ENCODE results near the gene DGKG.

The DGKG gene

DNA sequence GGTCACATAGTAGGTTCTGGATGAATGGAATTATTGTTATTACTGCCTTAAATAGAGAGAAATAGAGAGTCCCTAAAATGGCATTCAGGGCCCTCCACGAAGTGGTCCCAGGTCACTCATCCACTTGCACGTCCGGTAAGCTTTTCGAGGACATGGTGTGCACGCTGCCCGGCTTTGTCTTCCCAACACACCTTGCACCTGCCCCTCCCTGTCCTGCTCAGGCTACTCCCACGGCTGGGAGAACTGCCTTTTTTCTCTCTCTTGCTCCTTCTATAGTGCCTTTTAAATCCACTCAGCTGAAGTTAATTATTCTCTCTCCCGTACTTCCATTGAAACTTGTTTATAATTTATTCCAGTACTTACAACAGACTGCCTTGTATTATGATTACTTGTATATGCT is 5.6 kb upstream of the DGKG start:
- DNase-seq (ENCODE audit: low read depth) = no peak

DNA sequence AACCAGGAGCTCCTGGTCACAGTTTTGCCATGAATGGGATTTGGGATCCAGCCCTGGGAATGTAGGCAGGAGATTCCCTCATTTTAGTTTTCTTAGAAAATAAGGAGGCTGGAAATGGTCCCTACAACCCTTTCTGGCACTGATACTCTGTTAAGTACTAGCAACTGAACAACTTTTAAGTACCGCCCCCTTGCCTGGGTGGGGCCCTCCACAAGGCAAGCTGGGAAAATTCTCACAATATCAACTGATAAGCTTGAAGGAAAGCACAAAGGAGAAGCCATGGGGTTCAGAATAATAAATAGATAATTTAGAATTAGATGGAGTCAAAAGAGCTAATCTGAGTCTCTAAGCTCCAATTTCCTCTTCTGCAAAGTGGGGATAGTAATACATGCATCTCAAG is 4.2 kb upstream of the DGKG start:
- no peak for DNase-seq (ENCODE audit: low read depth)

DNA sequence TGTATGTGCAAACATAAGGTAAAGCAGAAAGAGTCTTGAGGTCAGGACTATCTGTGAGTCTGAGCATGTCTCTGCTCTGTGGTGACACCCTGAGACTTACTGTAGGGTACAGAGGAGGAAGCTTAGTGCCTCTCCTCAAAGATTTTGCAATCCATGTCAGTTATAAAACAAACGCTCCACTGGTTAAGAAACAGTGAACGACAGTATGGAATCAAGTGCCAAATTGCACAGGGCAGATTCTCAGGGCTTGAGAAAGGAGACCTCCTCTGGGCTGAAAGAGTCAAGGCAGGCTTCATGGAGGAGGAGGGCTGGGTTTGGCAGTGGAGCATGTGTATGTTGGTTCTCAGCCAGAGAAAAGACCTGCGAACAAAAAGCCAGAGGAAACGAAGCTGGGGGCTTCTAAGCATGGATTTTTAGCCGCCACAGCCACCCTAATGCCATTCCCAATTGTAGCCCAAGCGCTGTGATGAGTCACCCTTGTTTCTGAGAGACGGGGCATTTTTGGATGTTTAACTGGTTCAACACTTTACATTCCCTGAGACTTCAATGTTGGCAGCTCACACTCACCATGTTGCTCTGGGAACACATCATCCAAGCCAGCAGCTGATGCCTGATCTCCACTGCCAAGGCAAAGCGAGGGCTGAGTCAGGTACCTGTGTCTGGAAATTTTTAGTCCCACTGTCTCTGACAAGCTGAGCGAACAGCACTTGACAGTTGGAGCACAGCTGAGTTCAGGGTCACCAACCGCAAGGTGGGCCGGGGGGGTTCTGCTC is 3.4 kb upstream of the DGKG start:
- DNase-seq (ENCODE audit: low read depth) = no peak

DNA sequence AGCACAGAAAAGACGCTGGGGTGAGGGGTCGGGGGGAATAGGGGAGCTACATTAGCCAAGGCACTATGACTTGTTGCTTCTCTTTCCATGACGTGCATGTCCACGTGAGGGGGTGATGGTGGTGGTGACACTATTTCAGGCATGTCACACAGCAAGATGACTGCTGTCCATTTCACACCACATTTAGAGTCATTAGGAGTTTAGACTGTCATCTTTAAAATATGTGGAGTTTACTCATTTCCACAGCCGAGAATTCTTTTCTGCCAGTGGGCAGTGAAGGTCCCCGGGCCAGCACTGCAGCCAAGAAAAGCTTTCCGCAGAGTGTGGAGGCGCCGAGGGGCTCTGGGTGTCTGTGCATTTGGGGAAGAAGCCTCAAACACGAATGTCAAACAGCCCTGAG is 954 bp upstream of the DGKG start:
- DNase-seq (ENCODE audit: low read depth) = no peak

DNA sequence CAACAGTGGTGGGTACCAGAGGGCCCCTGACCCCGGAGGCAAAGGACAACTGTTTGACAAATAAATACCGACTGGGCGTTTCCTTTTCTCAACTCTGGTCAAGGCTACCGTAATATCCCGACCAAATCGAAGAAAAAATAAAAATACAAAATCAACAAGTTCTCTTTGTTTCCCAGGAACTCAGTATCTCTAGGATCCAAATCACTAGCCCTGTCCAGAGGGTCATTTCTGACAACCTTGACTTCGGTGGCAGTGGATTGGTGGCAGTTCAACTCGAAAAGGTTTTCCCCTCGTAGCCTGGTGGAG is 456 bp upstream of the DGKG start:
- no peak for DNase-seq (ENCODE audit: low read depth)

DNA sequence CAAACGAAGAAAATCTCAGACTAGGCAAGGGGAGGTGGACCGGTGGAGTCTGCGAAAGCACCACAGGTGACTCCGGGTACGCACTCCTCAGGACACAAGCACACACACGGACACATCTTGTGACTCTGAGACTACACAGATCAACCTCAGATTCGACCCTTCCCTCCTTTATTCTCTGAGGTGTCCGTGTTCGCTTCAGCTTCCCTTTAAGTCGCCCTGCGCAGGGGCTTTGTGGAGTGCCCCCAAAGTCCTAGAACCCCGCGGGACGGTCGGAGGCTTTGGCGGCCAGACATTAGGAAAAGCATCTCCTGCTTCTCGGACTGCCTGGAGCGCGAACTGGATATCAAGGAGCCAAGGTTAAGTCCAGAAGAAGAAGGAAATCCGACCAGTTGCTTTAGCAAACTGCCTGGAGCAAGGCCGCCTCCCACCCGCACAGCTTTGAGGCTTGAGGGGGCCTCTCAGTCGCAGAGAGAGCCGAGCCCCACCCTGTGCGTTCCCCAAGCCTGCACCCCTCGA is 730 bp downstream of the DGKG start:
- DNase-seq (ENCODE audit: low read depth) = no peak

DNA sequence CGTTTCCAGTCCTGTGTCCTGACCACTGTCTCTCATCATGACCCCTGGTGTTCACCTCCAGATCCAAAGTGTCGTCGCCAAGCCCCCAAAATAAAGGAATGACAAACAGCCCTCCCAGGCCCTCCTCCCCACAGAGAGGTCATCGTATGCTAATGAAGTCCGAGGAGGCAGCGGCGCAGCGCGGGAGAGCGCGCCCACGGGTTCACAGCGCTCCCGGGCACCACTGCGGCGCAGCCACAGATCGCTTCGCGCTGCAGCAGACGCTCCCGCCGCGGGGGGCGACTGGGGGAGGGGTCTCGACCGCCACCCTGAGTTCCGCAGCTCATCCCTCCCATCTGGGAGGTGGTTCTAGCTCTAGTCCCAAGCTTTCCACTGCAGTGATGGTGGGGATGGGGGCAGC is 1.3 kb downstream of the DGKG start:
- no peak for DNase-seq (ENCODE audit: low read depth)

DNA sequence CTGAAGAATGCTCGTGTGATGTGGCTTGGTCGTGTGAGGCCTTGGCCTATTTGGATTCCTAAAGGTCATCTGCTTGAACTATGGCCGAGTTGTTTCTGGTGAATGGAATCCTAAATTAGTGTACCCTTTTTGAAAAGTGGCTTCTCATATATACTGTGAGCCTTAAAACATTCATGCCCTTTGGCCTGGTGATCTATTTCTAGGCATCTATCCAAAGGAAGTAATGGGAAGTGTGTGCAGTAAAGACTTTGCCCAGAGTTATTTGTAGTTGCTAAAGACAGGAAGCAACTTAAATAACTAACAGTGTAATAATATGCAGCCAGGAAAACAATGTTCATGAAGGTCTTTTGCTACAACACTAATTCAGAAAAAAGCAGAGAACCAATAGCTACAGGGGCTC is 3.0 kb downstream of the DGKG start:
- no peak for DNase-seq (ENCODE audit: low read depth)

DNA sequence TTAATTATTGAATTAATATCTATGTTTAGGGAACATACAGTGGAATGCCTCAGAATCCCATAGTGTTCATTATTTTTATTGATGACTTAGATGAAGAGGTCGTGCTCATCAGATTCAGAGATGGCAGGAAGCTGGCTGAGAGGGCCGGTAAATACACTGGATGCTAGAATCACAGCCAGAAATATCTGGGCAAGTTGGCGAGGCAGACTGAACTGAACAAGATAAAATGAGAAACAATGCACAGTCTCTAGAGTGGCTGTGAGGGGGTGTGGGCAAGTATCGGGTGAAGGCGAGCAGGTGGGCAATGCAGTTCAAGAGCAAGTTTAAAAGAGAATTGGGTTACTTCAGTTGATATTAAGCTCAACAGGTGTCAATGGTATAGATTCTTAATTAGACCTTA is 5.9 kb downstream of the DGKG start:
- DNase-seq (ENCODE audit: low read depth) = no peak

DNA sequence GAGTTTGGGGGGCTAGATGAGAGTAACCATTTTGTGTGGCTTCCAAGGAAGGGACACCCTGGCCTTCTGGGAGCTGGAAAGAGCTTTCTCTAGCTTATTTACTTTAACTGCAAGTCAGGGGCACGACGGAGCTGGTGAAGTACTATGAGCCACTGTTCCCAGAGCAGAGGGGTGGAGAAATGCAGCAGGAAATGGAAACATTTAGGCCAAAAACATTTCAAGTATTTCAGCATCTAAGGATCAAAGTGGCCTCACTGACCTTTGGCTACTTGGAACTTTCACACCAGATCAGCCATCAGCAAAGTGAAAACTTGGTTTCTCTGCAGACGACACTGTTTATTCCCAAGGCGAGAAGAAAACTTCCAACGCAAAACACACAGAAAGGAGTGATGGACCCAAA is 7.9 kb downstream of the DGKG start:
- no peak for DNase-seq (ENCODE audit: low read depth)

DNA sequence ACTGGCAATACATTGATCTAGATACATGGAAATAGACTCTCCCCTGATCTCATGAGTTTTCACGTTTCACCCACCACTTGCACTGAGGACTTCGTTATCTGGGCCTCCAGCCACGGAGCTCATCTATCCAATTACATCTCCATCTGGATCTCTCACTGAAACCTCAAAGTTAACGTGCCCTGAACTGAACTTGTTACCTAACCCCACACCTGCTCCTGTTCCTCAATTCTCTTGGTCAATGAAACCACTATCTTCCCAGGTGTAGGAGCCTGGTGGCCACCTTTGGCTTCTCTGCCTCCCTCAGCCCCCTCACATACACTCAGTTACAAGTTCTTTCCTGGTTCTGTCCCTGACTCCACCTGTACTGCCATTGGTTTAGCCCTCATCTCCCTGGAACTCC is 9.7 kb downstream of the DGKG start:
- no peak for DNase-seq (ENCODE audit: low read depth)

DNA sequence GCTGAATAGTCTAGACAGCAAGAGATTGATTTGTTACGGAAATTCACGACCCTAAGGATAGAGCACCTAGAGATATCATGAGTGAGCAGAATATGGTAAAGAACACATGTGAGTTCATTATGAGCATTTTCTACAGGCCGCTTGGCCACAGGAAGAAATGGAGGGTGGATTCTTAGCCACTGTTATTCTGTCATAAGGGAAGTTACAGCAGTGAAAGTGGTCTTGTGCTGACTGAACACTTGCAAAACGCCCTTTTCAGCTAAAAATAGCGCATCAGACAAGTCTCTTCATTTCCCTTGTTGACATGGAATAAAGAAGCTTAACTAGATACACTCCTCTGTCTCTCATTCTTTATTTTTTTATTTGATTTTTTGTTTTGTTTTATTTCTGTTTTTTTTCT is 19.8 kb downstream of the DGKG start:
- no peak for DNase-seq (ENCODE audit: low read depth)

DNA sequence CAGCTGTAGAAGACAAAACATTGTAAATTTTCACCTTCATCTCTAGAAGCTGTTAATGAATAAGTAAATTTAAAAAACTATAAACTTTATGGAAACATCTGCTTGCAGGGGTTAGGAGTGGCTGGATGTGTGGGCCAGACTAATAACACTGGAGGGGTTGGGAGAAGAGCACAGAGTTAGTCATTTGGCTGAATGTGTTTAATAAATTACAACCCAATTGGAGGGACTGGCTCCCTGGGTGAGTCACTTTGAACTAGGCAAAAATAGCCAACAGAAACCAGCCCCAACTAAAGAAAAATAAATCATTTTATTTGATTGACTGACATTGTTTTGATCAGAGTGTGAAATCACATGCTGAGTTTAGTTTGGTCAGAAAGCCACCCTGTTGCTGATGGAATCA is 21.8 kb downstream of the DGKG start:
- DNase-seq (ENCODE audit: low read depth) = no peak

DNA sequence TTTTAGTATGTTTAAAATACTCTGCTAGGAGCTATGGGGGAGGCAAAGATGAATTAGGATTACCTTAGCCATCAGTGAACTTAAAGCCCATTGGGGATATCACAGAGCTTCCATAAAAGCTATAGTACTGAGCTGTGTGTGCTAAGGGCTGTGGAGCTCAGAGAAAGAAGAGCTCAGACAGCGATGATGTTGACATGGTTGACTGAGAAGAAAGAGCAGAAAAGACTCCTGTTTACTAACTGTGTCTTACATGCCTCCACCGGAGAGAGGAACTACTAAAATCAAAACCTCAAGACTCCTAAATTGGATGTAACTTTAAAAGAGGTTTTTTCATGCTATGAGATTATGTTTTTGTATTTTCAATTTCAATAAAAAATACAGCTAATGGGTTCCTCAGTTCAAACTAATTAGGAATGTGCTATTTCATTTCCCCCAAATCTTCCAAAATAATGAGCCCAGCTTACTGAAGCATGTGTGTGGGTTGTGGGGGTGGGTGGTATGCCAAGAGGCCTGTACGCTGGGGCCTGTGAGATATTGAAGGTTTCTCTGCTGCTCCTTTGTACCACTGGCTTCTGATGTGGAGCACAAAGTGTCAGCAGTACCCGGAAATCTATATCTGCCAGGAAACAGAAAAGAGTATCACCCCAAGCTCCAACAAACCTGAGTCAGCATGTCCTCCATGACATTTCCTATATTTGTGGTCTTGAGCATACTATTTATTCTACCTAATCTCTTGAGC is 22.7 kb downstream of the DGKG start:
- DNase-seq (ENCODE audit: low read depth) = no peak

DNA sequence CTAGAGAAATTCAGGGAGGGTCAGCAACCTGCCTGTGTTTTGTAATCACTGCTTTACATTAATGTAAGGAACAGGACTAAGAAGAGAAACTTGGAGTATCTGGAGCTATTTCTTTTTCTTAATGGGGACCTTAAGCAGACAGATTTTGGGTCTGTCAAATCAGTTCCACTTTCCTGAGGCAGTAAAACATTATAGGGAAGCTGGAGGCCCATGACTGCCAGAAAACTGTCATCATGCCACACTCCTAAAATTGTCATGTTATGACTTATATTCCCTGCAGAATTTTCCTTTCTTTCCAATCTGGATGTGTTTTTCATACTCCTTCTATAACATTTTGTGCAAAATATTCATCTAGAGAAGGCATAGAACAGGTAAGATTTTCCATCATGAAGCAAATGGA is 28.8 kb downstream of the DGKG start:
- no peak for DNase-seq (ENCODE audit: low read depth)

DNA sequence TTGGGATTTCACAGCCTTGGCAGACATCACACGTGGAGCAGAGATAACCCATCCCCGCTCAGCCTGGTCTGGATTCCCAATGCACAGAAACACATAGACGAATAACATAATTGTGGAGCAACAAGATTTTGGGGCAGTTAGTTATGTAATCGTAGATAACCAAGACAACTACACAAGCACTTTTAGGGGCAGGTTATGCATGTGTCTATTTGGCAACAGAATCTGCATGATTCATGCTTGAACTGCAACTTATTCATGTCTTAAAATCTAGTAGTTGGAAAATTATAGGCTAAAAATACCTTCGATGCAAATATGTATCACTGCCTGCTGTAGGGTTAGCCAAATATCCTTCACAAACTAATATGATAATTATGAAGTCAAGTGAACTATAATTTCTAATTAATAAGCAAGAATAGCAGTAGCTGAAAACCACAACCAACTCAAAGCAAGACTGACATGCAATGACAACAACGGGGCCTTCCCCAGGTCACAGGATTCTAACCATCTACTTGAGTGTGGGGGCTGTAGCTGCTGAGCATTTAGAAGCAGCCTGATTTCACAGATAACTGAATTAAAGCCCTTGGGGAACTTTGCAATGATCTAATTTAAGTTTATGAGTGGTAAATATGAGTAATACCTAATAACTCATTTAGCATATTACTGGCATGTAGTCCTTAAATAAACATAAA is 31.1 kb downstream of the DGKG start:
- DNase-seq (ENCODE audit: low read depth) = no peak

DNA sequence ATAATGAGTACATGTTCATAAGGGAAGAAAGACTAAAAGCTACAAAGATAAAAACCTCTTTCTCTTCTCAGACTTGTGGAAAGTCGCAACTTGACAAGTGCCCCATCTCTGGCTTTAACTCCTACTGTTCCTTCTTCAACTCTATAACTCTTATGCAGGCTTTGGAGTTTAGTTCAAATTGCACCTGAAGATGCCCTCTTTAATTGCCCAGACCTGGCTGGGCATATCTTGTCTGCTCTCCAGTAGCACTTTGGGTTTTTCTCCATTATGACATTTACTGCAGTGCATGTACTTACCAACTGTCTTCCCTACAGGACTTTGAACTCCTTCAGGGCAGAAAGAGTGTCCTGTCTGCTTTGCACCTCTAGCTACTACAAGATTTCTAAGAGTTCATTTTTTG is 32.4 kb downstream of the DGKG start:
- no peak for DNase-seq (ENCODE audit: low read depth)

DNA sequence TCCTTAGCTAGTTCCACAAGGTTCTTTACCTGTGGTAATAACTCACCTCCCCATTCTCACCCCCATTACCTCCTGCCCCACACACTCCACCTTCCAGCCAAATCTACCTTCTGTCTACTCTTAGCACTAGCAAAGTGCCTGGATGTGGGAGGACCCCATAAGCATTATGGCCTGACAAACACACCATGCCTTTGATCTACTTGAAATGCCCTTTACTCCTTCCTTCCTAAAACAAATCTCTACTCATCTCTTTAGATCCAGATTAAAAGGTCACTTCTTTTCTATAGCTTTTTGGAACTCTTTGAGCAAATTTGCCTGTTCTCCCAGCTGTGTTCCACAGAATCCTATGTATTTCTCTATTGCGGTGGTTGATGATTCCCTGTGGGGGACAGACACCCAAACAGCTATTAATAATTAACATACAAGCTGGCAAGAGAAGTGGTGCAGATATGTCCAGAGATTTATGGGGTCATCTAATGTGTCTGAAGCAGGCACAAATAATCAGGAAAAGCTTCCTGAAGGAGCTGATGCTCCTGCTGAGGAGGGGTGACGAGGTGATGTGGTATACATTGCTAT is 34.0 kb downstream of the DGKG start:
- DNase-seq (ENCODE audit: low read depth) = no peak

DNA sequence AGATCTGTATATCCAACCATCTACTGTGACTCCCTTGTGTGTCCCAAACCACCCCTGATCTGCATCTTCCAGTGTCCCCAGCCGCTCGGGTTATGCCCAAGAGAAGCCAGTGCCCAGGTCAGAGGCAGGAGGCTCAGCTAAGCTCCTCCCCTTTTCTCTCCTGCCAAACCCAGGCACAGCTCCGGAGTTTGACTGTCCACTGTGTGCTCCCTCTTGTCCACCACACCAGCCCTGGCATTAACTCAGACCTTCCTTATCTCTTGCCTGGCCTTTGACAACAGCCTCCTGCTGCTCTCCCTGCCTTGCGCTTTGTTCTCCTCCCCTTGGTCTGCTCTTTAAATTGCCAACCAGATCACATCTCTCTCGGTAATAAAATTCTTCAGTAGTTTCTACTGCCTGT is 39.3 kb downstream of the DGKG start:
- no peak for DNase-seq (ENCODE audit: low read depth)

DNA sequence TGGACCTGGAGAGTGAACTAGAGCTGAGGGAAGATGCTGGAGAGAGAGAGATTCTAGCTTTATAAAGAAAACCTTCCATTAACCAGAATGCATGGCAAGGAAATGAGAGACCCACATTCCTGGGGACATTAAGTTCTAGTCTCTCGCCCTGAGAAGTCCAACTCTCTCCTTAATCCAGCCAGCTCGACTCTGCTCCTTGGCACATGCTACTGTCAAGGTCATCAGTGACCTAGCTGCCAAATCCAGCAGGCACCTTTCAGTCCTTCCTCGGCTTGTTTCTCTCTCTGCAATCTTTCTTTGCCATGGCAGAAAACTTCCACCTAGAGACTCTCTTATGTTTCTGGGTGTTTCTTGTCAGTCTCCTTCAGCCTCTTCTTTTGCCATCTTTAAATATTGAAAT is 40.3 kb downstream of the DGKG start:
- DNase-seq (ENCODE audit: low read depth) = no peak

DNA sequence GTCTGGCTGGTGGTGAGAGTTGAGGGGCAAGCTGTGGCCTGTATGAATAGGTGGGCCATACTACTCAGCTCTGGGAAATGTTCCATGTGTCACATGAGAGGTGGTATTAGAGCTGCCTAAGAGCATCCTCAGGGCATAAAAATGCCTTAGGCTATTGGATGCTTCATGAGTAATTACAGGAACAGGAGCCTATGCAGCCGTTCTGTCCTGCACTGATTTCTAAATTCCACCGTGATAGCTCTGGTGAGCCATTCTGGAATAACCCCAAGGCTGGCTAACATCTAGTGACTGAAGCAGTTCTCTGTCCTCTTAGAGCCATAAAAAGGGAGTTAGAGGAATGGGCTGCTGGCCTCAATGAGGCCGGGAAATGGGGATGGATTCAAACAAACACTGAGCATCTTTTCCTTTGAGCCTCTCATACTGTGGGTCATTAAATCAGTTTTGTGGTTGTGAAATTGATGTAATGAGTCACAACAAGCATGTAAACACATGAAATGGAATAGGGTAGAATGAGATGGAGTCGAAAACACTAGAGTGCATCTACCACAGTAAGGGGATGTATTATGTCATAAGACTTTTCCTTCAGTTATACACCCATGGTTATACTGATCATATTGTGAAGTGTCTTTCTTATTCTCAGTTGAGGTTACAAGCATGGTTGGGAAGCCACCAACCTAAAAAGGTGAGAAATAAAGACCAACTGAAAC is 41.0 kb downstream of the DGKG start:
- no peak for DNase-seq (ENCODE audit: low read depth)

DNA sequence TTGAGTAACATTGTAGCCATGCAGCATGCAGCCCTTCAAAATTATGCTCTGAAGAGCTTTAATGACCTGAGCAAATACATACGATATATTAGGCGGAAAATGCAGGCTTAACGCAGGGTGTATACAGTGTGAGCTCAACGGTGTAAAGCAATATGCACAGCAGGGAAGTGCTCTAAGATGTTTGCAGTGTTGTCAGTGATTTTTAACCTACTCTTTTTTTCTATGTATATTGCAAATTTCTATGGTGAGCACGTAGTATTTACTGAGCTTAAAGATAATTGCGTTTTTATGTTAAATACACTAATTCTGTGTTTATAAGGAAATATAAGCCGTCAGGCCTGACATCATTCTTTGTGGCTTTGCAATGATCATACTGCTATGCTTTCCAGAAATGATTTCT is 42.1 kb downstream of the DGKG start:
- no peak for DNase-seq (ENCODE audit: low read depth)

All from stimulated activated CD8-positive, alpha-beta memory T cell treated with anti-CD3 and anti-CD28 coated beads, Interleukin-4, amount 100 ng/mL, for 24 hours (primary cell).